Iris pigment epithelial cell (primary cell): ENCODE data around the gene RIPK4.

Experiments
- DNase-seq: peaks from one replicate; pipeline ENCODE4 v3.0.0-alpha.2; 2011; ENCODE audit warnings: low read depth

The RIPK4 gene

GRCh38 chr21:41691205-41692184 lies 75.4 kb downstream of the RIPK4 start:
- DNase-seq: no peak
